ENCODE data around the gene SFXN4. TPM values are rescaled to one million over a fixed set of nuclear protein-coding genes. Genes with fewer than 3 reads are reported as not detected.
A peak's percentile ranks its signal among the peaks of the same experiment; 100 is the strongest.

The SFXN4 gene
- total and polyA plus RNA-seq, 2 donors = 18.5 to 31.0 TPM

DNA sequence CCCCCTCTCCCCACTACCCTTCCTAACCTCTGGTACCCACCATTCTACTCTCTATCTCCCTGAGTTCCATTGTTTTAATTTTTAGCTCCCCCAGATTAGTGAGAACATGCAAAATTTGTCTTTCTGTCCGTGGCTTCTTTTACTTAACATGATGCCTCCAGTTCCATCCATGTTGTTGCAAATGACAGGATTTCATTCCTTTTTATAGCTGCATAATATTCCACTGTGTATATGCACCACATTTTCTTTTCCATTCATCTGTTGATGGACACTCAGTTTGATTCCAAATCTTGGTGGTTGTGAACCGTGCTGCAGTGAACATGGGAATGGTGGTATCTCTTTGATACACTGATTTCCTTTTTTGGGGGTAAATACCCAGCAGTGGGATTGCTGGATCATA, 39.6 kb downstream of the SFXN4 start:
- H3K4me3 ChIP-seq (ENCODE audit: low read length in 2 of 2) = no peak overlapping the region
- DNase-seq (ENCODE audit: low read depth in 6 of 9, low spot score in 9 of 9) = no peak
- H3K27ac ChIP-seq (ENCODE audit: low read depth in 1 of 2, low read length in 1 of 2) = no peak overlapping the region
- H3K36me3 ChIP-seq (ENCODE audit: control insufficient read depth in 2 of 2, insufficient read depth in 2 of 2, low read length in 1 of 2) = peaks cover 19 to 57% of the 10 kb centered on the region in 2 donors
- no peaks in the 10 kb centered on the region for H3K9me3 ChIP-seq (ENCODE audit: control insufficient read depth in 2 of 2, insufficient read depth in 1 of 2, low read length in 1 of 2)
- peaks cover 0 to 7% of the 10 kb centered on the region in 2 donors for H3K4me1 ChIP-seq (ENCODE audit: control insufficient read depth in 2 of 2, insufficient read depth in 2 of 2, low read length in 2 of 2)
- H3K27me3 ChIP-seq (ENCODE audit: control insufficient read depth in 2 of 2, insufficient read depth in 1 of 2, low read length in 1 of 2) = no peaks in the 10 kb centered on the region
- over 99% methylated on average over 2 of the region's 2 CpGs for WGBS

DNA sequence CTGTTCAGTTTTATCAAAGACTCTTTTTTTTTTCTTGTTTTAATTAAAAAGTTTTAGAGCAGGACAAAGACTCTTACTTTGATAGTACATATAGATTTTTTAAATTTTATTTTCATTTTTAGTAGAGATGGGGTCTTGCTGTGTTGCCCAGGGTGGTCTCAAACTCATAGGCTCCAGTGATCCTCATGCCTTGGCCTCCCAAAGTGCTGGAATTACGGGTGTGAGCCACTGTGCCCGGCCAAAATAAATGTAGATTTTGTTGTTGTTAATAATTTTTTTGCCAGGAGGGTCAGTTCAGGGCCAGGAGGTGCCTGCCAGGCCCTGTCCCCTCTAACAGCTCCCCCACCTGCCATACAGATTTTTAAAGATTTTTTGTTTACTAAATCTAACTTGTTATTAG, 44.6 kb downstream of the SFXN4 start:
- DNase-seq (ENCODE audit: low read depth in 6 of 9, low spot score in 9 of 9) = no peak
- no peak overlapping the region for H3K4me3 ChIP-seq (ENCODE audit: low read length in 2 of 2)
- H3K27me3 ChIP-seq (ENCODE audit: control insufficient read depth in 2 of 2, insufficient read depth in 1 of 2, low read length in 1 of 2) = no peaks in the 10 kb centered on the region
- H3K9me3 ChIP-seq (ENCODE audit: control insufficient read depth in 2 of 2, insufficient read depth in 1 of 2, low read length in 1 of 2) = no peaks in the 10 kb centered on the region
- H3K4me1 ChIP-seq (ENCODE audit: control insufficient read depth in 2 of 2, insufficient read depth in 2 of 2, low read length in 2 of 2) = no peaks in the 10 kb centered on the region
- no peak overlapping the region for H3K27ac ChIP-seq (ENCODE audit: low read depth in 1 of 2, low read length in 1 of 2)
- H3K36me3 ChIP-seq (ENCODE audit: control insufficient read depth in 2 of 2, insufficient read depth in 2 of 2, low read length in 1 of 2) = peaks cover 32 to 58% of the 10 kb centered on the region in 2 donors
- WGBS = 100% methylated on average over 2 of the region's 2 CpGs

GRCh38 chr10:119120413-119120867, 45.1 kb downstream of the SFXN4 start:
- Histone ChIP-seq H3K36me3 (ENCODE audit: control insufficient read depth in 2 of 2, insufficient read depth in 2 of 2, low read length in 1 of 2) (peaks cover 32 to 56% of the 10 kb centered on the region in 2 donors), H3K4me1 (ENCODE audit: control insufficient read depth in 2 of 2, insufficient read depth in 2 of 2, low read length in 2 of 2) (no peaks in the 10 kb centered on the region), H3K9me3 (ENCODE audit: control insufficient read depth in 2 of 2, insufficient read depth in 1 of 2, low read length in 1 of 2) (no peaks in the 10 kb centered on the region), H3K4me3 (ENCODE audit: low read length in 2 of 2) (no peak overlapping the region), H3K27ac (ENCODE audit: low read depth in 1 of 2, low read length in 1 of 2) (no peak overlapping the region), H3K27me3 (ENCODE audit: control insufficient read depth in 2 of 2, insufficient read depth in 1 of 2, low read length in 1 of 2) (no peaks in the 10 kb centered on the region)
- DNase-seq (ENCODE audit: low read depth in 6 of 9, low spot score in 9 of 9) = no peak
- 71% methylated on average over 4 of the region's 4 CpGs for WGBS

DNA sequence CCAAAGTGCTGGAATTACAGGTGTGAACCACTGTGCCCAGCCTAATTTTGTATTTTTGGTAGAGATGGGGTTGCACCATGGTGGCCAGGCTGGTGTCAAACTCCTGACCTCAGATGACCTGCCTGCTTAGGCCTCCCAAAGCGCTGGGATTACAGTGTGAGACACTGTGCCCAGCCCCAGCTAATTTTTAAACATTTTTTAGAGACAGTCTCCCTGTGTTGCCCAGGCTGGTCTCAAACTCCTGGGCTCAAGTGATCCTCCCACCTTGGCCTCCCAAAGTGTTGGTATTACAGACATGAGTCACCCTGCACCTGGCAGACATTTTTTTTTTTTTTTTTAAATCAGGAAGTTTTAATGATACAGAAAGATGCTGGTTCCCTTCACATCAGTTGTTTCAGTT, 46.1 kb downstream of the SFXN4 start:
- no peak for DNase-seq (ENCODE audit: low read depth in 6 of 9, low spot score in 9 of 9)
- Histone ChIP-seq H3K4me3 (ENCODE audit: low read length in 2 of 2) (no peak overlapping the region), H3K27ac (ENCODE audit: low read depth in 1 of 2, low read length in 1 of 2) (no peak overlapping the region), H3K36me3 (ENCODE audit: control insufficient read depth in 2 of 2, insufficient read depth in 2 of 2, low read length in 1 of 2) (peaks cover 32 to 61% of the 10 kb centered on the region in 2 donors), H3K4me1 (ENCODE audit: control insufficient read depth in 2 of 2, insufficient read depth in 2 of 2, low read length in 2 of 2) (peaks cover 0 to under 1% of the 10 kb centered on the region in 2 donors), H3K27me3 (ENCODE audit: control insufficient read depth in 2 of 2, insufficient read depth in 1 of 2, low read length in 1 of 2) (no peaks in the 10 kb centered on the region), H3K9me3 (ENCODE audit: control insufficient read depth in 2 of 2, insufficient read depth in 1 of 2, low read length in 1 of 2) (no peaks in the 10 kb centered on the region)
- WGBS = 98% methylated on average over 1 of the region's 1 CpG

GRCh38 chr10:119118231-119118630, 47.3 kb downstream of the SFXN4 start:
- no peaks in the 10 kb centered on the region for H3K27me3 ChIP-seq (ENCODE audit: control insufficient read depth in 2 of 2, insufficient read depth in 1 of 2, low read length in 1 of 2)
- no peak overlapping the region for H3K27ac ChIP-seq (ENCODE audit: low read depth in 1 of 2, low read length in 1 of 2)
- H3K4me1 ChIP-seq (ENCODE audit: control insufficient read depth in 2 of 2, insufficient read depth in 2 of 2, low read length in 2 of 2) = peaks cover 0 to 2% of the 10 kb centered on the region in 2 donors
- peaks cover 30 to 67% of the 10 kb centered on the region in 2 donors for H3K36me3 ChIP-seq (ENCODE audit: control insufficient read depth in 2 of 2, insufficient read depth in 2 of 2, low read length in 1 of 2)
- 97% methylated on average over 5 of the region's 5 CpGs for WGBS
- no peak overlapping the region for H3K4me3 ChIP-seq (ENCODE audit: low read length in 2 of 2)
- no peak for DNase-seq (ENCODE audit: low read depth in 6 of 9, low spot score in 9 of 9)
- no peaks in the 10 kb centered on the region for H3K9me3 ChIP-seq (ENCODE audit: control insufficient read depth in 2 of 2, insufficient read depth in 1 of 2, low read length in 1 of 2)

GRCh38 chr10:119116326-119116951, 49.1 kb downstream of the SFXN4 start:
- over 99% methylated on average over 6 of the region's 6 CpGs for WGBS
- DNase-seq (ENCODE audit: low read depth in 6 of 9, low spot score in 9 of 9) = no peak
- no peak overlapping the region for H3K27ac ChIP-seq (ENCODE audit: low read depth in 1 of 2, low read length in 1 of 2)

DNA sequence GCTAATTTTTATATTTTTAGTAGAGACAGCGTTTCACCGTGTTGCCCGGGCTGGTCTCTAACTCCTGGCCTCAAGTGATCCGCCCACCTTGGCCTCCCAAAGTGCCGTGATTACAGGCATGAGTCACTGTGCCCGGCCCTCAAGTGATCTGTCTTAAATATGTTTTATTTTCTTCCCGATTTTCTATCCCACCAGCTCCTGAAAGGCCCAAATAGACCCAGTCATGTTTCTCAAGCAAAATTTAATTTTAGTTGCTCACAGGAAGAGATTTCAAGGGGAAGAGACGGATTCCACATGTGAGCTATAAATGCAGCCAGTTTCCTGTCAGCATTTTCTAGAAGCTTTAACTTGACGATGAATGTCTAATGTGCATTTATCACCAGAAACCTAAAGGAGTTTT, 49.6 kb downstream of the SFXN4 start:
- Histone ChIP-seq H3K36me3 (ENCODE audit: control insufficient read depth in 2 of 2, insufficient read depth in 2 of 2, low read length in 1 of 2) (peaks cover 35 to 65% of the 10 kb centered on the region in 2 donors), H3K9me3 (ENCODE audit: control insufficient read depth in 2 of 2, insufficient read depth in 1 of 2, low read length in 1 of 2) (no peaks in the 10 kb centered on the region), H3K4me3 (ENCODE audit: low read length in 2 of 2) (no peak overlapping the region), H3K27me3 (ENCODE audit: control insufficient read depth in 2 of 2, insufficient read depth in 1 of 2, low read length in 1 of 2) (no peaks in the 10 kb centered on the region), H3K27ac (ENCODE audit: low read depth in 1 of 2, low read length in 1 of 2) (peak overlapping the region in 1 of 2 donors; percentile 18), H3K4me1 (ENCODE audit: control insufficient read depth in 2 of 2, insufficient read depth in 2 of 2, low read length in 2 of 2) (peaks cover 0 to 2% of the 10 kb centered on the region in 2 donors)
- no peak for DNase-seq (ENCODE audit: low read depth in 6 of 9, low spot score in 9 of 9)
- WGBS = 95% methylated on average over 9 of the region's 9 CpGs

More at GRCh38 chr10:119116326-119116951, 49.1 kb downstream of the SFXN4 start:
- no peaks in the 10 kb centered on the region for H3K27me3 ChIP-seq (ENCODE audit: control insufficient read depth in 2 of 2, insufficient read depth in 1 of 2, low read length in 1 of 2)
- peaks cover 0 to 2% of the 10 kb centered on the region in 2 donors for H3K4me1 ChIP-seq (ENCODE audit: control insufficient read depth in 2 of 2, insufficient read depth in 2 of 2, low read length in 2 of 2)
- no peak overlapping the region for H3K4me3 ChIP-seq (ENCODE audit: low read length in 2 of 2)
- H3K9me3 ChIP-seq (ENCODE audit: control insufficient read depth in 2 of 2, insufficient read depth in 1 of 2, low read length in 1 of 2) = no peaks in the 10 kb centered on the region
- H3K36me3 ChIP-seq (ENCODE audit: control insufficient read depth in 2 of 2, insufficient read depth in 2 of 2, low read length in 1 of 2) = peaks cover 36 to 71% of the 10 kb centered on the region in 2 donors

- DNase-seq (ENCODE audit: low read depth in 6 of 9, low spot score in 9 of 9) = no peak
- 70% methylated on average over 11 of the region's 11 CpGs for WGBS
- H3K36me3 ChIP-seq (ENCODE audit: control insufficient read depth in 2 of 2, insufficient read depth in 2 of 2, low read length in 1 of 2) = peaks cover 28 to 70% of the 10 kb centered on the region in 2 donors
These were observed 51.5 kb downstream of the SFXN4 start for GRCh38 chr10:119113751-119114732.

DNA sequence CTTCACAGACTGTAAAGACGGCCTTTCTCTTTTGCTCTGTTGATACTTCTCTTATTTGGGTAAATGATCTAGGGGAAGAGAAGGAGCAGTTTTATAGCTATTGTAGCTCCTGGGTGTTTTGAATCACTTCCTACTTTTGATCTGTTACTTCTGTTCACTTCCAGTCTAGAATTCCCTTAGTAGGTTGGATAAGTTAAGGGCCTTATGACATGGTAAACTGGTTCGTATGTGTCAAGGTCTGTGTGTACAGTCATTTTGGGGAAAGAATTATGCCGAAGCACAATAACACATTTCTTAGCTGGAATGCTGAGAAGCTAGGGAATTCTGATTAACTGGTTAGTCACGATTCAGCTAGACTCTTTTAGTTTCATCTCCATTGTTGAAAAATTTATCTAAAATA, 53.5 kb downstream of the SFXN4 start:
- no peak for DNase-seq (ENCODE audit: low read depth in 6 of 9, low spot score in 9 of 9)
- Histone ChIP-seq H3K4me3 (ENCODE audit: low read length in 2 of 2) (no peak overlapping the region), H3K36me3 (ENCODE audit: control insufficient read depth in 2 of 2, insufficient read depth in 2 of 2, low read length in 1 of 2) (peaks cover 29 to 65% of the 10 kb centered on the region in 2 donors), H3K4me1 (ENCODE audit: control insufficient read depth in 2 of 2, insufficient read depth in 2 of 2, low read length in 2 of 2) (peaks cover 0 to 2% of the 10 kb centered on the region in 2 donors), H3K27ac (ENCODE audit: low read depth in 1 of 2, low read length in 1 of 2) (no peak overlapping the region), H3K27me3 (ENCODE audit: control insufficient read depth in 2 of 2, insufficient read depth in 1 of 2, low read length in 1 of 2) (no peaks in the 10 kb centered on the region), H3K9me3 (ENCODE audit: control insufficient read depth in 2 of 2, insufficient read depth in 1 of 2, low read length in 1 of 2) (no peaks in the 10 kb centered on the region)
- 94% methylated on average over 4 of the region's 4 CpGs for WGBS

More at GRCh38 chr10:119113751-119114732, 51.5 kb downstream of the SFXN4 start:
- H3K4me3 ChIP-seq (ENCODE audit: low read length in 2 of 2) = no peak overlapping the region
- no peaks in the 10 kb centered on the region for H3K27me3 ChIP-seq (ENCODE audit: control insufficient read depth in 2 of 2, insufficient read depth in 1 of 2, low read length in 1 of 2)
- H3K27ac ChIP-seq (ENCODE audit: low read depth in 1 of 2, low read length in 1 of 2) = no peak overlapping the region
- peaks cover 0 to 2% of the 10 kb centered on the region in 2 donors for H3K4me1 ChIP-seq (ENCODE audit: control insufficient read depth in 2 of 2, insufficient read depth in 2 of 2, low read length in 2 of 2)
- H3K9me3 ChIP-seq (ENCODE audit: control insufficient read depth in 2 of 2, insufficient read depth in 1 of 2, low read length in 1 of 2) = no peaks in the 10 kb centered on the region
